Measurements from ENCODE around the gene DBN1. TPM values are rescaled to one million over a fixed set of nuclear protein-coding genes. Genes with fewer than 3 reads are reported as not detected.
A peak's percentile ranks its signal among the peaks of the same experiment; 100 is the strongest.

Gene DBN1
- polyA plus RNA-seq, 2 of the 4 experiments (the other 2 are of a cell fraction), result 47.7 to 107 TPM

DNA sequence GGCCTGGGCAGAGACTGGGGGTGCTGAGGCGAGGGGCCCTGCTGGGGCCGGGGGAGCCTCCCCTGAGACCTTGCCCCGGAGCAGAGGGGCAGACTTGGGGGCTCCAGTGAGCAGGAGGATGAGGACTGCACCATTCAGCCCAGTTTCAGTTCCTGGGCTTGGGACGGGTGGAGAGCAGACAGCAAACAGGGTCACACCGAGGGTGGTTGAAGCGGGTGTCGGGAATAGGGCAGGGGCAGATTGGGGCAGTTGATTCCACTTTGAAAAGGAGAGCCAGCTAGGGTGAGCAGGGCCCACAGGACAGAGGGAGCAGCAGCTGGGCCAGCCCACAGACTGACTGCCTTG is 42.5 kb downstream of the DBN1 start:
- no peak for FAIRE-seq
- WGBS (ENCODE audit: missing lambda C conversion rate), result 87% methylated on average over 7 of the region's 7 CpGs
- H3K4me3 ChIP-seq, result no peak overlapping the region
- no peak for TF ChIP-seq KDM5A (IDR thresholded peaks at IDR 0.05)
- no peak overlapping the region for H3K27ac ChIP-seq
- CTCF ChIA-PET, result interaction anchor here (1.6 to 36.0 kb wide), 3 partner anchors 17 to 112 kb away, joined by 5 to 871 read pairs (median 152); partner anchors contain the start of gene PRR7
- no peak for DNase-seq (ENCODE audit: low read depth in 1 of 2, low spot score in 1 of 2)
- no peak for ATAC-seq
- POLR2A ChIA-PET, result no interaction called here
- no peaks in the 10 kb centered on the region for H3K9me3 ChIP-seq
- peaks cover 12% of the 10 kb centered on the region for H3K4me1 ChIP-seq
- H3K4me2 ChIP-seq, result no peak overlapping the region

- POLR2A ChIA-PET, result no interaction called here
- DNase-seq (ENCODE audit: low read depth in 1 of 2, low spot score in 1 of 2) (no peak), FAIRE-seq (no peak), ATAC-seq (no peak)
- H3K9me3 ChIP-seq, result no peaks in the 10 kb centered on the region
- H3K4me3 ChIP-seq, result no peak overlapping the region
- WGBS (ENCODE audit: missing lambda C conversion rate), result 91% methylated on average over 22 of the region's 26 CpGs
- TF ChIP-seq JUNB (IDR thresholded peaks at IDR 0.05), result no peak
- TF ChIP-seq POLR2A (IDR thresholded peaks at IDR 0.05; ENCODE audit: low read length), result 0 out of 2 replicates have a peak, but pooled peaks have one; percentile 21
- H3K27ac ChIP-seq, result no peak overlapping the region
- H3K4me1 ChIP-seq, result peaks cover 15% of the 10 kb centered on the region
- H3K4me2 ChIP-seq, result no peak overlapping the region
- CTCF ChIA-PET, result interaction anchor here (14.5 to 36.0 kb wide), 2 partner anchors 18 to 27 kb away, joined by 152 to 871 read pairs; partner anchors contain the start of gene PRR7
These were observed 43.1 kb downstream of the DBN1 start for GRCh38 chr5:177430140-177430951.

DNA sequence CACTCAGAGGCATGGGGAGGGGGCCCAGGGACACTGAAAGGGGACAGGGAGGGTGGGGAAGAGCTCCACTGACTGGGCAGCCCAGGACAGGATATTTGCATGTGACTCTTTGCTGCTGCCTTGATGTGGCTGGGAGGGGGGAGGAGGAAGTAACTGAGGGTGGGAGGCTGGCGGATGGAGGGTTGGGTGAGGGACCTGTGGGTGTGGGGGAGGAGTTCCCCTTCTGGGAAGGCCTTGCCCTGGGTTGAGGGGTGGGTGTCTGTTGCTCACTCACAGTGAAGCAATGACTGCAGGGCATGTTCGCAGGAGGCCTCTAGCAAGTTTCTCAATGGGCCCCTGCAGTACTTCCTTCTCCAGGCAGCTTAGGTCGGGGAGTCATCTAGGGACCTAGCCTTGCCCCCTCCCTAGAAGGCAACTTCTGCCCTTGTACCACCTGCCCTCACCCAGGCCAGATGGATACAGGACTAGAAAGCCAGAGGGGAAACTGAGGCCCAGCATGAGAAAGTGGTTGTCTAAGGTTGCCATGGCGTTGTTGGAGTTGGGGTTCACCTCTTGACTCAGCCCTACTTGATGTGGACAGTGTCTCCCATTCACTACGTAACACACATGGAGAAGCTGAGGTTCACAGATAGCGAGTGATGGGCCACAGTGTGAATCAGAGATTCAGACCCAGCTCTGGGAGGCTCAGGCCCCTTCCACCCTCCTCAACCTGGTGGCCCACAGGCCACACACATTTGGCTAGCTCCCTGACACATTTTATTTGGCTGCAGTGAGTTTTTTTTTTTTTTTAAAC is 44.0 kb downstream of the DBN1 start:
- no peak for DNase-seq (ENCODE audit: low read depth in 1 of 2, low spot score in 1 of 2)
- no peak for FAIRE-seq
- ChIA-PET CTCF (interaction anchor here (0.7 to 36.0 kb wide), 3 partner anchors 19 to 59 kb away, joined by 4 to 871 read pairs (median 152); partner anchors contain the start of gene PRR7), POLR2A (interaction anchor here (1.3 kb wide), 1 partner anchor 18 kb away, joined by 3 read pairs; no protein-coding TSS in a partner anchor)
- Histone ChIP-seq H3K27ac (peak overlapping the region in 1 of 2 experiments; percentile 25; a peak in 1 of 6 replicates), H3K4me1 (peaks cover 17% of the 10 kb centered on the region), H3K9me3 (no peaks in the 10 kb centered on the region), H3K4me3 (no peak overlapping the region), H3K4me2 (no peak overlapping the region)
- no peak for ATAC-seq
- TF ChIP-seq, protein P1, sequence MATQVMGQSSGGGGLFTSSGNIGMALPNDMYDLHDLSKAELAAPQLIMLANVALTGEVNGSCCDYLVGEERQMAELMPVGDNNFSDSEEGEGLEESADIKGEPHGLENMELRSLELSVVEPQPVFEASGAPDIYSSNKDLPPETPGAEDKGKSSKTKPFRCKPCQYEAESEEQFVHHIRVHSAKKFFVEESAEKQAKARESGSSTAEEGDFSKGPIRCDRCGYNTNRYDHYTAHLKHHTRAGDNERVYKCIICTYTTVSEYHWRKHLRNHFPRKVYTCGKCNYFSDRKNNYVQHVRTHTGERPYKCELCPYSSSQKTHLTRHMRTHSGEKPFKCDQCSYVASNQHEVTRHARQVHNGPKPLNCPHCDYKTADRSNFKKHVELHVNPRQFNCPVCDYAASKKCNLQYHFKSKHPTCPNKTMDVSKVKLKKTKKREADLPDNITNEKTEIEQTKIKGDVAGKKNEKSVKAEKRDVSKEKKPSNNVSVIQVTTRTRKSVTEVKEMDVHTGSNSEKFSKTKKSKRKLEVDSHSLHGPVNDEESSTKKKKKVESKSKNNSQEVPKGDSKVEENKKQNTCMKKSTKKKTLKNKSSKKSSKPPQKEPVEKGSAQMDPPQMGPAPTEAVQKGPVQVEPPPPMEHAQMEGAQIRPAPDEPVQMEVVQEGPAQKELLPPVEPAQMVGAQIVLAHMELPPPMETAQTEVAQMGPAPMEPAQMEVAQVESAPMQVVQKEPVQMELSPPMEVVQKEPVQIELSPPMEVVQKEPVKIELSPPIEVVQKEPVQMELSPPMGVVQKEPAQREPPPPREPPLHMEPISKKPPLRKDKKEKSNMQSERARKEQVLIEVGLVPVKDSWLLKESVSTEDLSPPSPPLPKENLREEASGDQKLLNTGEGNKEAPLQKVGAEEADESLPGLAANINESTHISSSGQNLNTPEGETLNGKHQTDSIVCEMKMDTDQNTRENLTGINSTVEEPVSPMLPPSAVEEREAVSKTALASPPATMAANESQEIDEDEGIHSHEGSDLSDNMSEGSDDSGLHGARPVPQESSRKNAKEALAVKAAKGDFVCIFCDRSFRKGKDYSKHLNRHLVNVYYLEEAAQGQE (IDR thresholded peaks at IDR 0.05), result no peak; the same call in 1 of the 2 replicates
- TF ChIP-seq RNF2 (IDR thresholded peaks at IDR 0.05; ENCODE audit: borderline replicate concordance, low read depth) (no peak), TFCP2L1 (CRISPR knock-in tag; IDR thresholded peaks at IDR 0.05) (no peak), ZSCAN20 (CRISPR knock-in tag; IDR thresholded peaks at IDR 0.05) (no peak), NFE2L2 (conservative IDR thresholded peaks at IDR 0.05; ENCODE audit: low read length) (no peak), HDAC2 (IDR thresholded peaks at IDR 0.05) (no peak), POLR2AphosphoS2 (conservative IDR thresholded peaks at IDR 0.05; ENCODE audit: low read length) (no peak; the same call in 1 of the 2 replicates), RARB (CRISPR knock-in tag; IDR thresholded peaks at IDR 0.05) (no peak), SMC3 (IDR thresholded peaks at IDR 0.05) (no peak), SREBF2 (IDR thresholded peaks at IDR 0.05) (no peak), EHF (CRISPR knock-in tag; IDR thresholded peaks at IDR 0.05) (no peak), ZNF302 (CRISPR knock-in tag; IDR thresholded peaks at IDR 0.05) (no peak)
- WGBS (ENCODE audit: missing lambda C conversion rate), result 98% methylated on average over 5 of the region's 6 CpGs

All from A549 (cell line).